Astrocyte of the cerebellum (primary cell): ENCODE data around the gene RPGRIP1L.
A peak's percentile ranks its signal among the peaks of the same experiment; 100 is the strongest.

ENCODE experiments used
- DNase-seq: peaks from one replicate; pipeline ENCODE4 v3.0.0-alpha.2; 2011; ENCODE audit warnings: low read depth
- H3K4me3 ChIP-seq: 2 replicates; pipeline ENCODE4 v1.5.1; 2011; ENCODE audit warnings: mild to moderate bottlenecking, low read depth, low read length, moderate library complexity
- in situ Hi-C: cut with HindIII; loops from 2 replicates; pipeline ENCODE4 v1.10.0; 2017; ENCODE audit warnings: low sequenced_read_pairs
- TF ChIP-seq, protein P1 (sequence below): IDR thresholded peaks from 2 replicates; pipeline ENCODE4 v1.5.1; 2012; ENCODE audit warnings: low read length, low read depth, moderate library complexity, mild to moderate bottlenecking; ENCODE audit errors: missing control alignments

RPGRIP1L gene

GRCh38 chr16:53672461-53672860 lies 31.2 kb downstream of the RPGRIP1L start:
- in situ Hi-C loops = no loop called here

DNA sequence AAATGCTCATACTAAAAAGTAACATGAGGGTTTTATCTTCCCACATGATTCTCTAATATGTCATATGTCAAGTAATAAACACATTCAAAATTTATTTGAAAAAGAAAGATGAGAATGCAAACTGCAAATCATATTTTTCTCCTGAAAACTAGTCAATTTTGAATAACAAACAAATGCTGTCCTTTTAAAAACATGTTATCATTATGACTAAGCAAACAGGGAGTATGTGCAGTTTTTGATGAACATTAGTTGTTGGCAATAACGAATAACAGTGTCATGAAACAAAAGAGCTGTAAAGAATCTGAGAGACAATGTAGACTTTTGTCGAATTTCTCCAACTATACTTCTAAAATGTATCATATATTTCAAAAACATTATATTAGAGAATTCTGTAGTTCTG lies 34.8 kb downstream of the RPGRIP1L start:
- in situ Hi-C loops = no loop called here
- TF ChIP-seq, protein P1, sequence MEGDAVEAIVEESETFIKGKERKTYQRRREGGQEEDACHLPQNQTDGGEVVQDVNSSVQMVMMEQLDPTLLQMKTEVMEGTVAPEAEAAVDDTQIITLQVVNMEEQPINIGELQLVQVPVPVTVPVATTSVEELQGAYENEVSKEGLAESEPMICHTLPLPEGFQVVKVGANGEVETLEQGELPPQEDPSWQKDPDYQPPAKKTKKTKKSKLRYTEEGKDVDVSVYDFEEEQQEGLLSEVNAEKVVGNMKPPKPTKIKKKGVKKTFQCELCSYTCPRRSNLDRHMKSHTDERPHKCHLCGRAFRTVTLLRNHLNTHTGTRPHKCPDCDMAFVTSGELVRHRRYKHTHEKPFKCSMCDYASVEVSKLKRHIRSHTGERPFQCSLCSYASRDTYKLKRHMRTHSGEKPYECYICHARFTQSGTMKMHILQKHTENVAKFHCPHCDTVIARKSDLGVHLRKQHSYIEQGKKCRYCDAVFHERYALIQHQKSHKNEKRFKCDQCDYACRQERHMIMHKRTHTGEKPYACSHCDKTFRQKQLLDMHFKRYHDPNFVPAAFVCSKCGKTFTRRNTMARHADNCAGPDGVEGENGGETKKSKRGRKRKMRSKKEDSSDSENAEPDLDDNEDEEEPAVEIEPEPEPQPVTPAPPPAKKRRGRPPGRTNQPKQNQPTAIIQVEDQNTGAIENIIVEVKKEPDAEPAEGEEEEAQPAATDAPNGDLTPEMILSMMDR = no peak
- H3K4me3 ChIP-seq = no peak overlapping the region
- no peak for DNase-seq

More at GRCh38 chr16:53672461-53672860, 31.2 kb downstream of the RPGRIP1L start:
- TF ChIP-seq, protein P1 = no peak
- DNase-seq = no peak
- no peak overlapping the region for H3K4me3 ChIP-seq

DNA sequence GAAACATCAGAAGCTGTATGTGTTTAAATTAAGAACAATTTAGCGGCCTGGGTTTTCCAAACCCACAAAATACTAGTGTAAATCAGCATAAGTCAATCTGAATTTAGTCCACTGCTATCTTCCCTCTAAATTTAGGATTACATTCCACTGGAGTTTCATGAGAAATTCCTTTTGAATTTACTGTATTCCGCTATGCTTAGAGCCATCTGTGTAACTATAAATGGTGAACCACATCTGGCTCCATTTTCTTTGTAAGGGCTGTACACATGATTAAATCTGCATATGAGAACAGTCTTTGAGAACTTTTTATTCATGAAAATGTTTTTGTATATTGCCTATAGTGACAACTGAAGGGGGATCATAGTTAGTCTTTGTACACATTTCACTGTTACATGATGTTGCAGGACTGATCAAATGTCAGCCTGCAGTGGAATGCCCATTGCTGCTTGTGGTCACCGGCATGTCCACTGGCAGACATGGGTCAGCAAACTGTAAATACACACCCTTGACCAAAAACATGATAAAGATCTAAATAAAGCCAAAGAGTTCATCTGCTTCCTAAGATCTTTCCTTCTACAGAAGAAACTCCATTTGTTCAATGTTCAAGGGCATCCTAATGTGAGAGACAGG lies 36.8 kb downstream of the RPGRIP1L start:
- H3K4me3 ChIP-seq = no peak overlapping the region
- in situ Hi-C loops = no loop called here
- TF ChIP-seq, protein P1 = no peak
- no peak for DNase-seq

DNA sequence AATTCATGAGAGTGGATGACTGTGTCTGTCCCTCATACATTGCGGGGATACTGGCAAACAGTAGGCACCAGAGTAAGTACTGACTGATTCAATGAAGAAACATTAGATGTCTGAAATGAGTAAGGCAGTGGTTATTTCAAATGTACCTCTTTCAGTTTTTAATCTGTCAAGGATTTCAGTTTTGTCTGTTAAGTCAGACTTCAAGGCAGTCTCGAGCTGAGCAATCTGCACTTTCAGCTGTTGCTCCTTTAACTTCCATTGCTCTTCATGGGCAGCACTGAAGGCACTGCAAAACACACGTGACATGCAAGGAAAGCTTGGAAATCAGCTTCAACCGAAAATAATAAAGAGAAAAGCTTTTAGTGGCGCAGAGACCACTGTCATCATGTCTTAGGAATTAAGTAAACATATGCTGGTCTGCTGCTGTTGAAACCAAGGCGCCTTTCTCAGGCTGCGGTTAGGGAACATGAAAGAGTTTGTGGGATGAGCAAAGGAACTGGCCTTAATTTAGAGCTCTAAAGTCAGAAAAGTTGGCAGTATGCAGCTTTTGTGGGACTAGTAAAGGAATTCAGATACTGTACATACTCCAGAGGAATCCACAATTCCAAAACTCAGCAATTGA lies 38.8 kb downstream of the RPGRIP1L start:
- TF ChIP-seq, protein P1 = no peak
- no peak overlapping the region for H3K4me3 ChIP-seq
- DNase-seq = peak; percentile 59
- in situ Hi-C loops = loop anchor here (5.0 kb wide), 1 partner anchor 32 kb away; no protein-coding TSS in a partner anchor

DNA sequence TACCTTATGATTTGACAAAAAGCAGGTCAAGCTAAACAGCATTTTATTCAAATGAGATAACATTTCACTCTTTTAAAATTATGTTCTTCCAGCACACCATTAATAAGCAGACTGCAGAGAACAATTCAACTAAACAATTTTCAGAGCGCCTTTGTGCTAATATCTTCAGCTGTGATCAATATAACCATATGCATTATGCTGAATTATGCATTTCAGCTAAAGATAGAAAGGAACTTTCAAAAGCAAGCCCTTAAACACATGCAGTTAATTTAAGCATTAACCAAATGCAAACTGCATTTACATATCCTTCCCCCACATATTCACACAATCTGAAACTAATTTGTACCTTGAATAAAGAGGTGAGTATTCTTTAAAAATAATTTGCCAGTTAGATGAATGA lies 41.6 kb downstream of the RPGRIP1L start:
- no peak for DNase-seq
- in situ Hi-C loops = loop anchor here (5.0 kb wide), 1 partner anchor 35 kb away; no protein-coding TSS in a partner anchor
- no peak overlapping the region for H3K4me3 ChIP-seq
- TF ChIP-seq, protein P1 = no peak

GRCh38 chr16:53654946-53655345 lies 48.7 kb downstream of the RPGRIP1L start:
- H3K4me3 ChIP-seq = no peak overlapping the region
- no peak for DNase-seq
- TF ChIP-seq, protein P1 = no peak
- in situ Hi-C loops = no loop called here
